ENCODE measurements around the gene F7. TPM values are rescaled to one million over a fixed set of nuclear protein-coding genes. Genes with fewer than 3 reads are reported as not detected.

F7 gene
- total RNA-seq, 1 donor from 2014 or later: 7.3 TPM

GRCh38 chr13:113122550-113123225 lies 17.1 kb downstream of the F7 start, which contains the start of gene F10:
Gene F10, plus strand, starts transcription at chr13:113122799. Its CDS starts 57 bp downstream, at chr13:113122856.
- Mint-ChIP-seq H3K9me3 (ENCODE audit: low read depth) (no peaks in the 10 kb centered on the region), H3K27ac (peak within 1 kb of the TSS; percentile 47), H3K4me3 (ENCODE audit: low read depth) (peak within 1 kb of the TSS; percentile 56), H3K27me3 (peaks cover 8% of the 10 kb centered on the region), H3K36me3 (ENCODE audit: insufficient read depth) (no peaks in the 10 kb centered on the region), H3K4me1 (ENCODE audit: low read depth) (peaks cover 12% of the 10 kb centered on the region)
- DNase-seq (ENCODE audit: low spot score, unreplicated experiment): peak; percentile 48
- peak; percentile 19 for TF ChIP-seq CTCF (IDR thresholded peaks at IDR 0.05; ENCODE audit: unreplicated experiment)

- Mint-ChIP-seq H3K4me1 (ENCODE audit: low read depth) (peaks cover 12% of the 10 kb centered on the region), H3K27me3 (peaks cover 8% of the 10 kb centered on the region), H3K9me3 (ENCODE audit: low read depth) (no peaks in the 10 kb centered on the region), H3K4me3 (ENCODE audit: low read depth) (peak overlapping the region; percentile 56), H3K27ac (peak overlapping the region; percentile 47), H3K36me3 (ENCODE audit: insufficient read depth) (no peaks in the 10 kb centered on the region)
- peak; percentile 21 for TF ChIP-seq CTCF (IDR thresholded peaks at IDR 0.05; ENCODE audit: unreplicated experiment)
- no peak for DNase-seq (ENCODE audit: low spot score, unreplicated experiment)
Measured at GRCh38 chr13:113123226-113124201, 17.9 kb downstream of the F7 start.

GRCh38 chr13:113124211-113124970 lies 18.8 kb downstream of the F7 start:
- Mint-ChIP-seq H3K27ac (no peak overlapping the region), H3K9me3 (ENCODE audit: low read depth) (no peaks in the 10 kb centered on the region), H3K36me3 (ENCODE audit: insufficient read depth) (peaks cover 5% of the 10 kb centered on the region), H3K27me3 (peaks cover 4% of the 10 kb centered on the region), H3K4me3 (ENCODE audit: low read depth) (no peak overlapping the region), H3K4me1 (ENCODE audit: low read depth) (peaks cover 14% of the 10 kb centered on the region)
- TF ChIP-seq CTCF (IDR thresholded peaks at IDR 0.05; ENCODE audit: unreplicated experiment): no peak
- no peak for DNase-seq (ENCODE audit: low spot score, unreplicated experiment)

- Mint-ChIP-seq H3K4me1 (ENCODE audit: low read depth) (peaks cover 14% of the 10 kb centered on the region), H3K9me3 (ENCODE audit: low read depth) (no peaks in the 10 kb centered on the region), H3K27me3 (peaks cover 2% of the 10 kb centered on the region), H3K4me3 (ENCODE audit: low read depth) (no peak overlapping the region), H3K27ac (no peak overlapping the region), H3K36me3 (ENCODE audit: insufficient read depth) (peaks cover 5% of the 10 kb centered on the region)
- DNase-seq (ENCODE audit: low spot score, unreplicated experiment): no peak
- TF ChIP-seq CTCF (IDR thresholded peaks at IDR 0.05; ENCODE audit: unreplicated experiment): no peak
Measured at GRCh38 chr13:113125506-113126264, 20.1 kb downstream of the F7 start.

Data from progenitor cell of endocrine pancreas (in vitro differentiated cells).